Stimulated activated CD8-positive, alpha-beta memory T cell treated with anti-CD3 and anti-CD28 coated beads, Interleukin-2, amount 100 ng/mL, for 1 hour (primary cell): ENCODE results near the gene ZSWIM3.
"Not testable (repeated sequence)": the region's sequence is repeated elsewhere in the genome, so short reads cannot be mapped to it uniquely, and the experiment has no call there.

ENCODE experiments used
- DNase-seq, 2 donors: peaks; one replicate each; pipeline ENCODE4 v3.0.0-alpha.2; 2020; ENCODE audit warnings: low read depth in 2 of 2

The ZSWIM3 gene

DNA sequence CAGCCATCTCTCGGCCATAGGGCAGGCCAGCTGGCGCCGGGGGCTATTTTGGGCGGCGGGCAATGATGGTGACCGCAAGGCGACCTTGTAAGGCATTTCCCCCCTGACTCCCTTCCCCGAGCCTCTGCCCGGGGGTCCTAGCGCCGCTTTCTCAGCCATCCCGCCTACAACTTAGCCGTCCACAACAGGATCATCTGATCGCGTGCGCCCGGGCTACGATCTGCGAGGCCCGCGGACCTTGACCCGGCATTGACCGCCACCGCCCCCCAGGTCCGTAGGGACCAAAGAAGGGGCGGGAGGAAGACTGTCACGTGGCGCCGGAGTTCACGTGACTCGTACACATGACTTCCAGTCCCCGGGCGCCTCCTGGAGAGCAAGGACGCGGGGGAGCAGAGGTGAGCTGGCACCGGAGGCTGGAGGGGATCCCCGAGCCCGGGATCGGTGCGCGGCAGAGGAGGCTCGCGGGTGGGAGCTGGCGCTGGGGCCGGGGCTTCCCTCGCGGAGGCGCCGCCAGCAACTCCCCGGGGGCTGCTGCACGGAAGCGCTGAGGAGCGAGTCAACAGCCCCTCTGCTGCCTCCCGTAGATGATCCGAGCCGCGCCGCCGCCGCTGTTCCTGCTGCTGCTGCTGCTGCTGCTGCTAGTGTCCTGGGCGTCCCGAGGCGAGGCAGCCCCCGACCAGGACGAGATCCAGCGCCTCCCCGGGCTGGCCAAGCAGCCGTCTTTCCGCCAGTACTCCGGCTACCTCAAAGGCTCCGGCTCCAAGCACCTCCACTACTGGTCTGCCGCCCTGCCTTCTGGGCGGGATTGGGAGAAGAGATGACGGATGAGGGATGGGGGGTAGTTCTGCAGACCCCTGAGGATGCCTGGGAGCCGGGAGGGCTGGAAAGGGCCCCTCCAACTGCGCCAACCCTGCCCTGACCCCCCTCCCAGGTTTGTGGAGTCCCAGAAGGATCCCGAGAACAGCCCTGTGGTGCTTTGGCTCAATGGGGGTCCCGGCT, 33.9 kb downstream of the ZSWIM3 start, which contains the start of the genes CTSA and NEURL2:
Gene CTSA, plus strand, starts transcription at position 351 of the 999 bp plus-strand sequence. Its CDS starts 234 bp downstream, at position 585.
Gene NEURL2, minus strand, starts transcription at position 224 of the 999 bp plus-strand sequence. Its CDS starts 217 bp downstream, at position 7.
- DNase-seq, result peak; percentile 63 to 76

DNA sequence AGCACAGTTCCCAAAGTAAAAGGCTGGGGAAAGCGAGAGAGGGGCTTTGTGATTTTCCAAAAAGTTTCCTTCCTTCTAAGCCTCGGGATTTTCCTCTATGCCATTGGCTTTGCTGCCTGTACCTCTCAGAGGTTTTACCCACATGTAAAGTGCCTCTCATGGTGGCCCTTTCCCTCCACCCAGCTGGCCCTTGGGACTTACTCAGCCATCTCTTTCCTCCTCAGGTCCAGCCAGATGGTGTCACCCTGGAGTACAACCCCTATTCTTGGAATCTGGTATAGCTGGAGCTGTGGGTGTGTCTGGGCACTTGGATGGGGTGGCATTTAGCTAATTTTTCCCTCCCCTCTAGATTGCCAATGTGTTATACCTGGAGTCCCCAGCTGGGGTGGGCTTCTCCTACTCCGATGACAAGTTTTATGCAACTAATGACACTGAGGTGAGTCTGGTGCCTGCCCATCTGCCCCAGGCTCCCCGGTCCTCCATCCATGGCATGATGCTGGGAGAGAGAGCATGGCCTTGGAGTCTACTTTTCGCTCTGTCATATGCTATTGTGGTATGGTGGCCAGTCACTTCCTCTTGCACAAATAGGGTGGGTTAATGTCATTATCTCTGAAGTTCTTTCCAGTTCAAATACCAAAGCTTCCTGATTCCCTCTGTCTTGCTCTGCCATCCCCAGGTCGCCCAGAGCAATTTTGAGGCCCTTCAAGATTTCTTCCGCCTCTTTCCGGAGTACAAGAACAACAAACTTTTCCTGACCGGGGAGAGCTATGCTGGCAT, 34.8 kb downstream of the ZSWIM3 start:
- DNase-seq, result no peak

DNA sequence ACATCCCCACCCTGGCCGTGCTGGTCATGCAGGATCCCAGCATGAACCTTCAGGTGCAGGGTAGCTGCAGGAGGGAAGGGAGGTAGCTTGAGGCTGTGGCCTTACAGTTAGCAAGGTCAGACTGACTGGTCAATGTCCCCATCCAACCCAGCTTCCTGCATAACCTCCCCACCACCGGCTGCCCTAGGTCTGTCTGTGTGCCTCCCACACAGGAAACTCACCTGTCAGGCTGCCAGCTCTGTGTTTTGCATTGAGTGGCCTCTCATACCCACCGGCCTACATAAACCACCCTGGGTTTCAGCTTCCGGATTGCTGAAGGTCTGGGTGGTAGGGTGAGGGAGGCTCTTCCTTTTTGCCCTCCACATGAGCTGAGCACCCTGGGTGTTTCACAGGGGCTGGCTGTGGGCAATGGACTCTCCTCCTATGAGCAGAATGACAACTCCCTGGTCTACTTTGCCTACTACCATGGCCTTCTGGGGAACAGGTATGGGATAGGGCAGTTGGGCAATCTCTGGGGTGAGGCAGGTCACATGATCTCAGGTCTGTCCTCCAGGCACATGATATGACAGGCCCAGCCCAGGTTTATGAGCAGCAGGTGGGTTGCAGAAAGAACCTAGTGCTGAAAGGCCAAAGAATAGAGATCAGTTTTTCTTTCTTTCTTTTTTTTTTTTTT, 35.5 kb downstream of the ZSWIM3 start:
- DNase-seq, result no peak

DNA sequence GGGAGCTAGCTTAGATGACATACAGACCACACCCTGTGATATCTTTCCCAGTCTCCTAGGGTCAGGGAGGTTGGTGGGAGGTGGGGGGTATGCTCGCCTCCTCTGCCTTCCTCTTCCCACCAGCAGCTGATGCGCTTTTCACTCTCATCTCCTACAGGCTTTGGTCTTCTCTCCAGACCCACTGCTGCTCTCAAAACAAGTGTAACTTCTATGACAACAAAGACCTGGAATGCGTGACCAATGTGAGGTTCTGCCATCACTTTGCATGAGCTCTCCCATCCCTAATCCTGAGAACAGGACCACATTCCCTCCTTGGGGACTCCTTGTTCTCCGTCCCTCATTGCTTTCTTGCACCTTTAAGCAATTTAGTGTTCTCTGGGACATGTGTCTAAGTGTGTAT, 36.4 kb downstream of the ZSWIM3 start:
- no peak for DNase-seq

DNA sequence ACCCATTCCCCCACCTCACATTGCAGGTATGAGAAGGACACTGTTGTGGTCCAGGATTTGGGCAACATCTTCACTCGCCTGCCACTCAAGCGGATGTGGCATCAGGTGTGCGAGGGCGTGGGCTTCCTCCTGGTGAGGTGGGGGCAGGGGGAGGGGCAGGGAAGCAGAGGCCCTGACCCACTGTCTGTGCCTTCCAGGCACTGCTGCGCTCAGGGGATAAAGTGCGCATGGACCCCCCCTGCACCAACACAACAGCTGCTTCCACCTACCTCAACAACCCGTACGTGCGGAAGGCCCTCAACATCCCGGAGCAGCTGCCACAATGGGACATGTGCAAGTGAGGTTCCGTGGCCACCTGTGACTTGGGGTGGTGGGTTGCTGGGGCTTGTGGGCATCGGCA, 37.4 kb downstream of the ZSWIM3 start:
- no peak for DNase-seq

DNA sequence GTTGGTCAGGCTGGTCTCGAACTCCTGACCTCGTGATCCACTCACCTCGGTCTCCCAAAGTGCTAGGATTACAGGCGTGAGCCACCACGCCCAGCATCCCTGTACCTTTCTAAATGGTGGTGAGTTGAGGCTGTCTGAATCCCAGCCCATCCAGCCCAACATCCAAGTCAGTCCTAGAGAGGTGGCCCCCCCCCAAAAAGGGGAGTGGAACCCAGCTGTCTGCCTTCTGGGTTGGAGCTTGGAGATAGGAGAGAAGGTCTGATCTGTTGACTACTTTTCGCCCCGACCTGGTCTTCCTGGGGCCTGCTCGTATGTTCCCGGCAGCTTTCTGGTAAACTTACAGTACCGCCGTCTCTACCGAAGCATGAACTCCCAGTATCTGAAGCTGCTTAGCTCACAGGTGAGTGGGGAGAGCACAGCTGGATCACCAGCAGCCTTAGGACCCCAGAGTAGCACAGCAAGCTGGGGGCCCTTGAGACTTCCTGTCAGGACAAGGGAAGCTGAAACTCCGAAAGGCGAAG, 39.3 kb downstream of the ZSWIM3 start:
- no peak for DNase-seq

DNA sequence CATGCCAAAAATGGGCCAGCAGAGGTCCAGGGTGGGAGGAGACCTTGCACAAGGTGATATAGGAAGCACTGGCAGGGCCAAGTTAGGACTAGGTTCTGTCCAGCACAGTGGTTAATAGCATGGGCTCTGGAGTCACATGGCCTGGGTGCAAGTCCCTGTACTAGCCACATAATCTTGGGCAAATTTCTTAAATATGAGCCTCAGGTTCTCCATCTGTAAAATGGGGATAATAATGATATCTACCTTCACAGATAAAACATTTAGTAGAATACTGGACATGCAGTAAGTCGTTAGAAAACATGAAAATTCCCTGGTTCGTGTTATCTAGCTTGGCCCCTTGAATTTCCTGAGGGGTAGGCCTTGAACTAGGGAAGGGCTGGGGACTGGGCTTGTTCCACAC, 39.9 kb downstream of the ZSWIM3 start:
- DNase-seq, result no peak

DNA sequence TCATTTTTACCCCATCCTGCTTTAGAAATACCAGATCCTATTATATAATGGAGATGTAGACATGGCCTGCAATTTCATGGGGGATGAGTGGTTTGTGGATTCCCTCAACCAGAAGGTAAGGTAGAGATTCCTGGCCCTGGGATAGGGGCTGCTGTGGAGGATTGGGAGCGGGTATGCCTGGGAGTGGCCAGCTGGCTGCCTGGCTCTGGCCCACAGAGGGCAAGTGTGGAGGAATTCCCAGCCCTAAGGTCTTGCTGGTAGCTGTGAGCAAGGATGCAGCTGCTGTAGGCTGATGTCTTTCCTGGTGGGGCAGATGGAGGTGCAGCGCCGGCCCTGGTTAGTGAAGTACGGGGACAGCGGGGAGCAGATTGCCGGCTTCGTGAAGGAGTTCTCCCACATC, 40.3 kb downstream of the ZSWIM3 start:
- DNase-seq, result no peak

DNA sequence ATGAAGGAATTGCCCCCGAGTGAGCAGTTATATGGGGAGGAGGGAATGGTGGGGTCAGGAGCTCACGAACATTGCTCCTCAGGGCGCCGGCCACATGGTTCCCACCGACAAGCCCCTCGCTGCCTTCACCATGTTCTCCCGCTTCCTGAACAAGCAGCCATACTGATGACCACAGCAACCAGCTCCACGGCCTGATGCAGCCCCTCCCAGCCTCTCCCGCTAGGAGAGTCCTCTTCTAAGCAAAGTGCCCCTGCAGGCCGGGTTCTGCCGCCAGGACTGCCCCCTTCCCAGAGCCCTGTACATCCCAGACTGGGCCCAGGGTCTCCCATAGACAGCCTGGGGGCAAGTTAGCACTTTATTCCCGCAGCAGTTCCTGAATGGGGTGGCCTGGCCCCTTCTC, 40.9 kb downstream of the ZSWIM3 start:
- no peak for DNase-seq

DNA sequence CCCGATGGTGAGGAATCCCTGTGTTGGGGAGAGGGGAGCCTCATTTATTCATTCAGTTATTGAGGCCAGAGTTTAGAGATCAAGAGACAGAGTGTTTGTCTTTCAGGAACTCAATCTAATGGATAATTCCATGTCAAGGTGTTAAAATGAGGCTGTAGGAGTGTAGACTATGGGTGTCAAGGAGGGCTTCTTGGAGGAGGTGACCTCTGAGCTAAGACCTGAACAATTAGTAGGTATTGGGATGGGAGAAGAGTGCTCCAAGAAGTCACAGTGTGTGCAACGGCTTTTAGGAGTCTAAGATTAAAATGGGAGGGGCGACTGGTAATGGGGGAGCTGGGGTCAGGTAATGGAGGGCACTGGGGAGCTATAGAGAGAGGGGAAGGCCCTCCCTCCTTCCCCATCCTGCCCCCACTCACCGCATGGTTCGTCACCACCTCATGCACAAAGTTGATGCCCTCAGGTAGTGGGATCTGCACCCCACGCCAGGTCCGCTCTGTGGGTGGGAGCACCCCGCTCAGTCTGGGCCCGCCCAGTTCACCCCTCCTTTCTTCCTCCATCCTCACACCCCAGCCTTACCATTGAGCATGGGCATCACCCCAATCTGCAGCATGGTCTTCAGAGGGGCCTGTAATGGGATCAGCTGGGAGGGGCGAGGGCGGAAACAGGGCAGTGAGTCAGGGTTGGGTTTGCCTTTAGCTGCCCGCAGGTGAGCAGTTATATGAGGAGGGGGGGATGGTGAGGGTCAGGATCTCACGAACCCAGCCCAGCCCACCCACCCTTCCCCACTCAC, 41.8 kb downstream of the ZSWIM3 start:
- no peak for DNase-seq

DNA sequence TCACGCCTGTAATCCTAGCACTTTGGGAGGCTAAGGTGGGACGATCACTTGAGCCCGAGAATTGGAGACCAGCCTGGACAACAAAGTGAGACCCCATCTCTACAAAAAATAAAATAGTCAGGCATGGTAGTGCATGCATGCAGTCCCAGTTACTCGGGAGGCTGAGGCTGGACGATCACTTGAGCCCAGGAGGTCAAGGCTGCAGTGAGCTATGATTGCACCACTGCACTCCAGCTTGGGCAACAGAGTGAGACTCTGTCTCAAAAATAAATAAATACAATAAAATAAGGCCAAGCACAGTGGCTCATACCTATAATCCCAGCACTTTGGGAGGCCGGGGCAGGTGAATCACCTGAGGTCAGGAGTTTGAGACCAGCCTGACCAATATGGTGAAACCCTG, 43.9 kb downstream of the ZSWIM3 start:
- not testable (repeated sequence) for DNase-seq

DNA sequence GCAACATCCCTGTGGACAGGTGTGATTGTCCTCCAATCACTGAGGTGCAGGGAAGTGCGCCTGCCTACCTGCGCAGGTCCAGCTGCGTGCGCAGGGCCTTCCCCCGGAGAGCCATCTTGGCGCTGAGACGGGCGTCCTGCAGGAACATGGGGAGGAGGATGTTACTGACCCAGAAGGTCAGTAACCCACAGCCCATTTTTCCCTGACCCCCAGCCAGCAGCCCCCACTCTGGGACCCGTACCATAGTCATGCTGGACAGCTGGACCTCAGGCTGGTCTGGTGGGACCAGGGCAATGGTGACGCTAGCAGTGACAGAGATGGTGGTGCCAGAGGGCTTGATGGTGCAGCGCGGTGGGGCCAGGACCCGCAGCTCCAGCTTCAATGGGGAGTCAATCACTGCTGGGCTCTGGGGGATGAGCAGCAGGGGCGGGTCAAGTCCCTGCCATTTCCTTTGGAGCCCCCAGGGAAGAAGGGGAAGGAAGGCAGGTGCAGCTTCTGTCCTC, 44.8 kb downstream of the ZSWIM3 start:
- no peak for DNase-seq

DNA sequence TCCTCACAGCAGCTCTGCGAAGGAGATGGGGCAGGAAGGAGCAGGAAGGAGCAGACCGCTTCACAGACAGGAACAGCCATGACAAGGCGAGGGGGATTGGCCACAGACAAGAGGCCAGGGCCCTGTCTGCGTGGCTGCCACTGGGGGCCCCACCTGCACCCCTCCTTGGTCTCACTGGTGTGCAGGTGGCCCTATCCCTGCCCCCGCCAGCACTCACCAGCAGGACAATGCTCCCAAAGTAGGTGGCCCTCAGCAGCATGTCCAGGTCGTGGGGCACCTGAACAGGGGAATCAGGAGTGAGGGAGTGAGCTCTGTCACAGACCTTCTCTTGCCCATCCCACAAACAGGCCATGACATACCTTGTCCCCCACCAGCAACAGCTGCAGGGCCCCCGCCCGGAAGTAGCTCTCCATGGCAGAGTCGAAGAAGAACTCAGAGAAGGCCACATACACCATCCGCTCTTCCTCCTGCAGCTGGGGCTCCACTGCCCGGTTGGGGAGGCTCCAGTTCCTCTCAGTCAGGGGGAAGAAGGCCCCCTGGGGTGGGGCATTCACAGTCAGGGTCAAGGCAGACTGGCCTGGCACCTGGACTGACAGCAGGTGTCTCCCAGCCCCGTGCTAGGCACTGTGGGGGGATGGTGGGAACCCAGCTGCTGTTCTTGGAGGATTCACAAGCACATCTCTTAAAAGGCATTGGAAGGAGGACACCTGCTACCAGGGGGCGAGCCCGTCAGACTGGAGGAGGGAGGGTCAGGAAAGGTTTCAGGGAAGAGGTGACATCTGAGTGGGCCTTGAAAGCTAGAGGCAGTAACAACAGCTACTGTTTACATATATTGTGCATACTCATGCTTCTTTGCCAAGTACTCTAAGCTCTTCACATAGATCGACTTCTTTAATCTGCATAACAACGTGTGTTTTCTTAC, 47.4 kb downstream of the ZSWIM3 start:
- no peak for DNase-seq

DNA sequence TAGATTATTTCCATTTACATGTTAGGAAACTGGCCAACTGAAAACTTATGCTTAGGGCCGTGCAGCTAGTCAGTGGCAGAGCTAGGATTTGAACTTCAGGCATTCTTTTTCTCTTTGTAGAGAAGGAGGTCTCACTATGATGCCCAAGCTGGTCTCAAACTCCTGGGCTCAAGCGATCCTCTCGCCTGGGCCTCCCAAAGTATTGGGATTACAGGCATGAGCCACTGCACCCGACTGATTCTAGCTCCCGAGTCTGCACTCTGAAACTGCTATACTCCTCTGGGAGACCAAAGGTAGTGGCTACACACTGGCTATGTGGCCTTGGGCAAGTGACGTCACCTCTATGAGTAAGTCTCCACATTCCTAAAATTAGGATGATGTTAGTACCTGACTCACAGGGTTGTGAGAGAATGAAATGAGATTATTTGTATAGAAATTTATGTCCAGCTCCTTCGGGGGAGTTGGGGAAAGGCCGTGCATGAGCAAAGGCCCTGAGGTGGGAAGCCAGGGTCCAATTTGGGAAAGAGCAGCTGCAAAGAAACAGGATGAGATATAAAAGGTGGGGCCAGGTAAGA, 48.2 kb downstream of the ZSWIM3 start:
- no peak for DNase-seq

DNA sequence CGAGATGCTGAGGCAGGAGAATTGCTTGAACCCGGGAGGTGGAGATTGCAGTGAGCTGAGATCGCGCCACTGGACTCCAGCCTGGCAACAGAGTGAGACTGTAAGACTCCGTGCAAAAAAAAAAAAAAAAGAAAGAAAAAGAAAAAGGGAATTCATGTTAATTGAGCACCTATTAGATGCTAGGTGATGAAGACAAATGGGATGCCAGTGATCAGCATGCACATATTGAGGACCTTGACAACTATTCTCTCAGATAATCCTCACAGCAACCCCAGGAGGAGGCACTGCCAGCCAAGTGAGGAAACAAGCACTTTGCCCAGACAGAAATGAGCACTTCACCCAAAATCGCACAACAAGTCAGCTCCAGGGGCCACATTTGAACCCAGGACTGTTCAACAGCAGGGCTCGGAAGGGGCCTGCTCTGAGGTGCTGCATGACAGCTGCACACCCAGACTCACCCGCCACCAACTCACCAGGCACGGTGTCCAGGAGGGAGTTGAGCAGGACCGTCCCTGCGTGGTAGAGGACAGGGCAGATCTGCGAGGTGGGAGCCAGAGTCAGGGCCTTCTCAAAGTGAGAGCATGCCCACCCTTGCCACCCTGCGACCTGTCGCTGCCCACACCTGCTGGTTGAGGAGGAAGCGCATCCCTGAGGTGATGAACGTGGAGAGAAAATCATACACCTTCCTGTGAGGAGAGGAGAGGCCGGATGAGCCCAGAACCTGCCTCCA, 50.0 kb downstream of the ZSWIM3 start:
- DNase-seq, result no peak

DNA sequence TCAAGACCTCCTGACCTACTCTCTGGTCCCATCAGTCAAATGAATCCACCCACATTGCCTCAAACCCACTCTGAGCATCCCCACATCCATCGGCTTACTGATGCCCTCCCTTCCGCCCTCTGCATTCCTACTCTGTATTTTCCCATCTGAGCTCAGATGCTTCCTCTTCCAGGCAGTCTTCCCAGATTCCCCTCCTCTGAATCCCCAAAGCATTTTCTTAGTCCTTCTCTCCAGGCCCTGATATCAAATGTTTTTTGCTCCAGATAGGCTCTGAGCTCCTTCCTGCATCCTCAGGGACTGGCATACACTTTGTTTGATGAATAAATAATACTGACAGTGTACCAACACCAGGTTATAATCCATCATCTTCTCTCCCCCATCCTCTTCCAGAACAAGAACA, 50.7 kb downstream of the ZSWIM3 start:
- DNase-seq, result no peak

DNA sequence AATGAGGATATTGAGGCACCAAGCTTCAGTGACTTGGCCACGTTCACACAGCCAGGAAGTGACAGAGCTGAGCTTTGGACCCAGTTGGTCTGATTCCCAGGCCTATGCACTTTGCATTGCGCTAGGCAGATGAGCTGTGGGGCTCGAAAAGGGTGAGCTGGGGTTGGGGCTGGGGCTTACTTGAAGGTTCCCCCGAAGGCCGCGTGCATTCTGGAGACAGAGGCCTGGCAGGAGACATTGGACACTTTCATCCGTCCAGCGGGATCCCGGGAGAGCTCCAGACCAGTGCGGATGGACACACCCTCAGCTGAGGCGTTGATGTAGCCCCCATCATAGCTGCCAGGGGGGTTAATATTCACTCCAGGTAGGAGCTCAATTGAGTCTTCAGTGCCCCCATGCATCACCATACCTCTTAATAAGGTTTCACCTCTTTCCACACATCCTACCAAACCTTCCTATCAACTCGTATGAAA, 52.0 kb downstream of the ZSWIM3 start:
- DNase-seq, result no peak
